Activated T-helper 9 cell treated with anti-CD3 and anti-CD28 coated beads, Interleukin-2, amount 50 U/mL, for 16 hours (primary cell): ENCODE measurements around the gene CASZ1.

Experiments used
- DNase-seq: peaks from one replicate; pipeline ENCODE4 v3.0.0-alpha.2; 2020; ENCODE audit warnings: low read depth

Gene CASZ1

DNA sequence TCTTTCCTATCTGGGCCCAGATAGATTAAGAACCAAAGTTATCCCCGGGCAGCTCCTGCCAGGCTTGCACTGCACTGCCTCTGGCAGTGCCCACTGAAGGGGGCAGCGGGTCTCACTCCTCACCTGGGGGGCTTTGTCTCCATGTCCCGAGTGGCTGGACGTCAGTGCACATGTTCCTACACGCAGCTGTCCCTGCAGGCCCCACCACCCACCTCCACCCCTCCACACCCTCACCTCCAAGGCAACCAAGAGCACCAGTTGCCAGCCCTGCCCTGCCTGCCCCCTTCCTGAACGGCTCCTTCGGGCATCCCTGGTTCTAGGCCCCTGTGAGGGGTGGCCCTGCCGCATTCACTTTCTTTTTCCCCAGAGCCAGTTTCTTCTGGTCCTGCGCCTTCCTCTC is 174.5 kb downstream of the CASZ1 start:
- DNase-seq: no peak

DNA sequence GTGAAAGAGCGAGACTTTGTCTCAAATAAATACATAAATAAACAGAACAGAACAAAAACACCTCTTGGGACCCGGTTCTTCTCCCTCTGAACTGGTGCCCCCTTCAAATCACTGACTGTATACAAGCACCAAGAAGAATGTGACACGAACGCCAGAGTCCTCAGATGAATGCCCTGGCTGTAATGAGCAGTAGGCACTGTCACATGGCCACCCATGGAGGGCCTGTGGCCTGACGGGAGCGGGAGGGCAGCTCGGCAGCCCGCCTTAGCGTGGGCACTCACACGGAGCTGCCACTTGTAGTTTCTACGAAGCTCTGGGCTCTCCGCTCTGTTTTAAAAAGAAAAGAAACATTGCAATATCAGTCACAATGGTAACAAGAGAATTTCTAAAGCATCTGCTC is 175.7 kb downstream of the CASZ1 start:
- DNase-seq: no peak

- no peak for DNase-seq
Measured at GRCh38 chr1:10617931-10618885, 178.2 kb downstream of the CASZ1 start.

GRCh38 chr1:10617318-10617717 is 179.1 kb downstream of the CASZ1 start:
- no peak for DNase-seq

DNA sequence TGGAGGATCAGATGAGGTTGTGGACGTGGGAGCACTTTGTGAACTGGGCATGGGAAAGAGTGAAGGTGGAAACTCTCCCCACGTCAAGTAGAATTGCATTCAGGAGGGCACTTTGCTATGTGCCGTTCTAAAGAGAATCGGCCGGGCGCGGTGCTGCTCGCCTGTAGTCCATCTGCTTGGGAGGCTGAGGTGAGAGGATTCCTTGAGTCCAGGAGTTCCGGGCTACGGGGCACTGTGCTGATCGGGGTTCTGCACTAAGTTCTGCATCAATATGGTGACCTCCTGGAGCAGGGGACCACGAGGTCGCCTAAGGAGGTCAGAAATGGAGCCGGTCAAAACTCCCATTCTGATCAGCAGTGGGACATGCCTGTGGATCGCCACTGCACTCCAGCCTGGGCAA is 179.8 kb downstream of the CASZ1 start:
- DNase-seq: no peak

DNA sequence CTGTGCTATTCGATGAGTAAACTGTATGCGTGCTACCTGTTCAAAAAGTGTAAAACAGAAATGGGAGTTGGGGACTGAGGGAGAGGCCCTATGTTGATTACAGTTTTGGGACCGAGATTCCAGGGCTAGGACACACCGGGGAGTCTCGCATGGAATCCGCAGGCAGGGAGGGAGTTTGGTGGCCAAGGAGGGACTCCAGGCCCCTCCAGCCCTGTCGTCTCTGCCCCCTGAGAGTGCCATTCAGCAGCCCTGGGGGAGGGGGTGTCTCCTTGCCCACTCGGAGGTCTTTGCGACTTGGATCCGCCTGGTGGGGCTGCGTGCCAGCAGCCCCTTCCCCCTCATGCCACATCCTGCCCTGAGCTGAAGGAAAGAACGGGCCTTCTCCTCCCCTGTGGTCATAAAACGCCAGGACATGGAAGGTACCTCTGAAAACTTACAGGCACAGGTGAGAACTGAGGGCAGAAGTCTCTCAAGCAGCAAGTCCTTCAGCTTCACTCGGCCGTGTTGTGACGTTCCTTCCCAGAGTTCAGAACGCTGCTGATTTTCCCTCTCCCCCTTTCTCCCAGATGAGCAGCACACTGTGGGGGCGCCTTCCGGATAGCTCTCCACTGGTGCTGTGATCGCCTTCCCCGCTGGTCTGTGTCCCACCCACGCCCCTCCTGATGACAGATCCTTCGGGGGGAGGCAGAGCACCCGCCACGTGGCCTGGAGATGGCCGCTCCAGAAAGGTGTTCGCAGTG is 180.3 kb downstream of the CASZ1 start:
- no peak for DNase-seq

DNA sequence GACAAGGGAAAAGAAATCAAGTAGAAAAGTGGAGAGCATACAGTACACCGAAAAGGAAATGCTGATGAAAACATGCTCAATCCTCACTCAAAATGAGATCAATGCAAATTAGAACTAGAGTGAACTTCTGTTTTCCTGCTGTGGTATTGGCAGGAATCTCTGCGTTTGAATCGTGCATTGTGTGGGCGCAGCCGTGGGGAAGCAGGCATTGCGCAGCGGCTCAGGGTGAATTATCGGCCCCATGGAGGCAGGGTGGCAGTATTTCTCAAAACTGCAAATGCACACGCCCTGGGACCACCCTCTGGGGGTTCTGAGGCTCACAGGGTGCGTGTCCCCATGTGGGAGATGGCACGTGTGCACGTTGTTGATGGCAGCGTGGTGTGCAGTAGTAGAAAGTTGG is 181.1 kb downstream of the CASZ1 start:
- no peak for DNase-seq

DNA sequence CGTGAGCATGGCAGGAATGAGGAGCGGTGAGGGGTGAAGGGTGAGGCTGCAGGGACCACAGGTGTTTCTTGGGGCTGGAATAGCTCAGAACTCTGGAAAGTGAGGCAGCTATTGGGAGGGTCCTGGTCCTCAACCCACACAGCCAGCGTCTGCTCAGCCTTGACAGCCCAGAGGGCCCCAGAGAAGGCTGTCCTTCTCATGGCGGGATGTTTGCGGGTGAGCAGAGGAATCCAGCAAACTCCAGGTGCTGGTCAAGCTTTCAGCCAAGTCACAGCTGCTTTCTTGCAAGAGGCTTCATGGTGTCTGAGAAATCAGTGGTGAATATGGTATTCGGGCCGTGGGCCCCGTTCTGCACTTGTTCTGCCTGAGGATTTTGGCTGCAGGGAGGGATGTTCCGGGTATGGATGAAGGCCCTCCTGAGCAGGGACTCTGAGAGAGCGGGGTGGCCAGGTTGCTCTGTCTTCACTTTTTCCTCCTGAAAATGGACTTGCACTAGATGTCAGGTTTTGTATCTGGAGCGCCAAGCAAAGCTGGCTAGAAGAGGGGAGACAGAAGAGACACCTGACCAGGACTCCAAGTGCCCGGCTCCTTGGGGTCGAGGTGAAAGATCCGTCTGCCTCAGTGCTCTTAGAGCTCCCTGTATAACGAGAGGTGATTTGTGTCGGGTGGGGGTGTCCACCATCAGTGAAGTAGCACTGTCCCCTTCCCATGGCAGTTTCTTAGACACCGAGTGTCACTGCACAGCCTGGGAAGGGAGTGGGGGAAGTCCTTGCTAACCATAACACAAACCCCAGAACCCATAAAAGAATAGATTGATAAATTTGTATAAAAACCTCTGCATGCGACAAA is 181.8 kb downstream of the CASZ1 start:
- DNase-seq: no peak

GRCh38 chr1:10613861-10614260 is 182.6 kb downstream of the CASZ1 start:
- DNase-seq: no peak

GRCh38 chr1:10613340-10613739 is 183.1 kb downstream of the CASZ1 start:
- no peak for DNase-seq

- DNase-seq: no peak
Measured at GRCh38 chr1:10612436-10613160, 183.8 kb downstream of the CASZ1 start.

DNA sequence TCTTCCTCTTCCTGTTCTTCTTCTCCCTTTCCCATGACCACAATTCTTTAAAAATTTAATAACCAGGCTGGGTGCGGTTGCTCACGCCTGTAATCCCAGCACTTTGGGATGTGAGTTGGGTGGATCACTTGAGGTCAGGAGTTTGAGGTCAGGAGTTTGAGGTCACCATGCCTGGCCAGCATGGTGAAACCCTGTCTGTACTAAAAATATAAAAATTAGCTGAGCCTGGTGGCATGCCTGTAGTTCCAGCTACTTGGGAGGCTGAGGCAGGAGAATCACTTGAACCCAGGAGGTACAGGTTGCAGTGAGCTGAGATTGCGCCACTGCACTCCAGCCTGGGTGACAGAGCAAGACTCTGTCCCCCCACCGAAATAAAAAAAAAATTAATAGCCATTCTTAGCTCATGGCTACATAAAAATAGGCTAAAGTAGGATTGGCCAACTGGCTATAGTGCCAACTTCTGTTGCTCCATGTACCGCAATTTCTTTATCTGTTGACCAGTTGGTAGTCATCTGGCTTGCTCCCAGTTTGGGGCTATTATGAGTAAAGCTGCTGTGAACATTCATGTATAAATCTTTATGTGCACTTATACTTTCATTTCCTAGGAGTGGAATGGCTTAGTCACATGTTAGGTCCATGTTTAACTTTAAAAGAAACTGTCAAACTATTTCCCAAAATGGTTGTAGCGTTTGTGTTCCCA is 185.4 kb downstream of the CASZ1 start:
- no peak for DNase-seq

DNA sequence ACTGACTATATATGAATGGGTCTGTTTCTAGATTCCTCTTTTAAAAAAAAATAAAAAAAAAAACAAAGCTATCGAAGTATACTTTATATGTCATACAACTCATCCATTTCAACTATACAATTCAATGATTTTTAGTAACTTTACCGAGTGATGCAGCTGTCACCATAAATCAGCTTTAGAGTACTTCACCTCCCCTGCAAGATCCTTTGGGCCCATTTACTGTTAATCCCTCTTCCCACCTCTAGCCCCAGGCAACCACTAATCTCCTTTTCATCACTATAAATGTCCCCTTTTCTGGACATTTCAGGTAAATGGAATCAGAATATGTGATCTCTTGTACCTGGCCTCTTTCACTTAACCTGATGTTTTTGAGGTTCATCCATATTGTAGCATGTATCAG is 187.8 kb downstream of the CASZ1 start:
- no peak for DNase-seq

- DNase-seq: no peak
Measured at GRCh38 chr1:10607228-10607627, 189.2 kb downstream of the CASZ1 start.

GRCh38 chr1:10606064-10606463 is 190.4 kb downstream of the CASZ1 start:
- no peak for DNase-seq

DNA sequence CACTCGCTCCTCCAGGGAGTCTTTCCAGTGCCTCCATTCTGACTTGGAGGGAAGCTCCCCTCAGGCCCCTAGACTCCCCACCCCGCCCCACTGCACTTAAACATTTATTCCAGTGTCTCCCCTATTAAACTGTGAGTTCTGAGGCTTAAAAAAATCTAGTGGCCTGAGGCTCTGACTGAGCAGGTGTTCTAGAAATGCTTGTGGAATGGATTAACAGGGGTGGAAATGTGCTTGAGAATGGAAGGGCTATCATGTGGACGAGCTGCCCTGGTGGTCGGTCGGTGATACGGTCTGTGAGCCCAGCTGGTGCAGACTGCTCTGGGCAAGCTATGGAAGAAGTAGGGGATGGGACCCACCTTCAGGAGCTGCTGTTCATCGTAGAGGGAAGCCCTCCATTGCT is 191.5 kb downstream of the CASZ1 start:
- DNase-seq: no peak

GRCh38 chr1:10602936-10603335 is 193.5 kb downstream of the CASZ1 start:
- DNase-seq: no peak

- DNase-seq: no peak
Measured at GRCh38 chr1:10601342-10602070, 194.9 kb downstream of the CASZ1 start.

- no peak for DNase-seq
Measured at GRCh38 chr1:10599194-10599861, 197.1 kb downstream of the CASZ1 start.

- no peak for DNase-seq
Measured at GRCh38 chr1:10598389-10598702, 198.1 kb downstream of the CASZ1 start.
